Right lobe of liver (tissue), 4 donors: Measurements from ENCODE around the gene MAEL.

Experiments
- POLR2A ChIP-seq: fragments of 450-650 bp; IDR thresholded peaks from one replicate; pipeline ENCODE4 v1.6.1; 2017; ENCODE audit warnings: antibody characterized with exemption, mild to moderate bottlenecking
- TF ChIP-seq, protein P1 (sequence below), 4 donors: fragments of 200-600 bp in 3 of 4; fragments of 450-650 bp in 1 of 4; IDR thresholded peaks; one replicate each; pipeline versions ENCODE4 v1.5.1 to v1.8.0; 2016 to 2022; ENCODE audit warnings: antibody characterized with exemption in 4 of 4, mild to moderate bottlenecking in 2 of 4
- donor health status: DM: no; HTN: no; CAD: no.
- donor health status: DM: no; HTN: no; CAD: no.
- donor health status: DM: no; HTN: yes; CAD: no.

DNA sequence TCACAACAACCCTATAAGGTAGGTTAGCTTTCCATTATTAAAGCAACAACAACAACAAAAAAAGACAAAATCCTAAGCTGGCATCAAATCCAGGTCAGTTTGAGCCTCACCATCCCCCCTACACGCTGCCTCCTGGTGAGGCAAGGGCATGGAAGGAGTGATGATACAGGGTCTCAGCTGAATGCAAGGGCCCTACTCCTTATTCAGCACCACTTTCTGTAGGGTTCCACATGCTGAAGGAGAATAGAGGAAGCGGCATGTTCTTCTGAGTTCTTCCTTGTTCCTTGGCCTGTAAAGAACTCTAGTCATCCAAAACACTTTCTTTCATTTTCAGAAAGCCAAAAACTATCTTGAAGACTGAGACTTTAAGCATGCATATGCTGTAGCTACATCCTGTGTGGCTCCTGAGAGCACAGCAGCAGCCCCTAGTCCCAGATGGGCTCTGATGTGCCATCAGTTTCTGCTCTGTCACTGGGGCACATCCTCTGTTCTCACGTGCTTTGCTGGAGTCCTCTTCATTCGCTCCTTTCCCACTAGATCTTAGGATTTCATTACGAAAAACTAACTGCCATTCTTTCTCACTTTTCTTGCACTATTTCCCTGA lies 19.9 kb upstream of the MAEL start:
- TF ChIP-seq POLR2A = no peak
- TF ChIP-seq, protein P1, sequence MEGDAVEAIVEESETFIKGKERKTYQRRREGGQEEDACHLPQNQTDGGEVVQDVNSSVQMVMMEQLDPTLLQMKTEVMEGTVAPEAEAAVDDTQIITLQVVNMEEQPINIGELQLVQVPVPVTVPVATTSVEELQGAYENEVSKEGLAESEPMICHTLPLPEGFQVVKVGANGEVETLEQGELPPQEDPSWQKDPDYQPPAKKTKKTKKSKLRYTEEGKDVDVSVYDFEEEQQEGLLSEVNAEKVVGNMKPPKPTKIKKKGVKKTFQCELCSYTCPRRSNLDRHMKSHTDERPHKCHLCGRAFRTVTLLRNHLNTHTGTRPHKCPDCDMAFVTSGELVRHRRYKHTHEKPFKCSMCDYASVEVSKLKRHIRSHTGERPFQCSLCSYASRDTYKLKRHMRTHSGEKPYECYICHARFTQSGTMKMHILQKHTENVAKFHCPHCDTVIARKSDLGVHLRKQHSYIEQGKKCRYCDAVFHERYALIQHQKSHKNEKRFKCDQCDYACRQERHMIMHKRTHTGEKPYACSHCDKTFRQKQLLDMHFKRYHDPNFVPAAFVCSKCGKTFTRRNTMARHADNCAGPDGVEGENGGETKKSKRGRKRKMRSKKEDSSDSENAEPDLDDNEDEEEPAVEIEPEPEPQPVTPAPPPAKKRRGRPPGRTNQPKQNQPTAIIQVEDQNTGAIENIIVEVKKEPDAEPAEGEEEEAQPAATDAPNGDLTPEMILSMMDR (IDR thresholded peaks at IDR 0.05) = no peak
